ENCODE results near the gene ENG.
A peak's percentile ranks its signal among the peaks of the same experiment; 100 is the strongest.

- no peak for TF ChIP-seq ZBTB21 (tag by site-specific recombination; IDR thresholded peaks at IDR 0.05)
- no peak for TF ChIP-seq ZNF785 (tag by site-specific recombination; IDR thresholded peaks at IDR 0.05)
- TF ChIP-seq ZBTB7A (tag by site-specific recombination; IDR thresholded peaks at IDR 0.05; ENCODE audit: low read depth): no peak
- TF ChIP-seq CTCF (tag by site-specific recombination; IDR thresholded peaks at IDR 0.05): no peak
- TF ChIP-seq ZNF280D (tag by site-specific recombination; IDR thresholded peaks at IDR 0.05): no peak
- no peak for TF ChIP-seq ZNF350 (tag by site-specific recombination; IDR thresholded peaks at IDR 0.05)
- TF ChIP-seq, protein P1, sequence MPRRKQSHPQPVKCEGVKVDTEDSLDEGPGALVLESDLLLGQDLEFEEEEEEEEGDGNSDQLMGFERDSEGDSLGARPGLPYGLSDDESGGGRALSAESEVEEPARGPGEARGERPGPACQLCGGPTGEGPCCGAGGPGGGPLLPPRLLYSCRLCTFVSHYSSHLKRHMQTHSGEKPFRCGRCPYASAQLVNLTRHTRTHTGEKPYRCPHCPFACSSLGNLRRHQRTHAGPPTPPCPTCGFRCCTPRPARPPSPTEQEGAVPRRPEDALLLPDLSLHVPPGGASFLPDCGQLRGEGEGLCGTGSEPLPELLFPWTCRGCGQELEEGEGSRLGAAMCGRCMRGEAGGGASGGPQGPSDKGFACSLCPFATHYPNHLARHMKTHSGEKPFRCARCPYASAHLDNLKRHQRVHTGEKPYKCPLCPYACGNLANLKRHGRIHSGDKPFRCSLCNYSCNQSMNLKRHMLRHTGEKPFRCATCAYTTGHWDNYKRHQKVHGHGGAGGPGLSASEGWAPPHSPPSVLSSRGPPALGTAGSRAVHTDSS (tag by site-specific recombination; IDR thresholded peaks at IDR 0.05): no peak
- TF ChIP-seq HOXA7 (CRISPR knock-in tag; IDR thresholded peaks at IDR 0.05; ENCODE audit: borderline replicate concordance): no peak
- 0 out of 2 replicates have a peak, but pooled peaks have one; percentile 18 for TF ChIP-seq ZBTB20 (tag by site-specific recombination; IDR thresholded peaks at IDR 0.05)
- TF ChIP-seq, protein P2, sequence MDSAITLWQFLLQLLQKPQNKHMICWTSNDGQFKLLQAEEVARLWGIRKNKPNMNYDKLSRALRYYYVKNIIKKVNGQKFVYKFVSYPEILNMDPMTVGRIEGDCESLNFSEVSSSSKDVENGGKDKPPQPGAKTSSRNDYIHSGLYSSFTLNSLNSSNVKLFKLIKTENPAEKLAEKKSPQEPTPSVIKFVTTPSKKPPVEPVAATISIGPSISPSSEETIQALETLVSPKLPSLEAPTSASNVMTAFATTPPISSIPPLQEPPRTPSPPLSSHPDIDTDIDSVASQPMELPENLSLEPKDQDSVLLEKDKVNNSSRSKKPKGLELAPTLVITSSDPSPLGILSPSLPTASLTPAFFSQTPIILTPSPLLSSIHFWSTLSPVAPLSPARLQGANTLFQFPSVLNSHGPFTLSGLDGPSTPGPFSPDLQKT (IDR thresholded peaks at IDR 0.05; ENCODE audit: borderline replicate concordance, low read depth, low read length): no peak
- TF ChIP-seq, protein P3, sequence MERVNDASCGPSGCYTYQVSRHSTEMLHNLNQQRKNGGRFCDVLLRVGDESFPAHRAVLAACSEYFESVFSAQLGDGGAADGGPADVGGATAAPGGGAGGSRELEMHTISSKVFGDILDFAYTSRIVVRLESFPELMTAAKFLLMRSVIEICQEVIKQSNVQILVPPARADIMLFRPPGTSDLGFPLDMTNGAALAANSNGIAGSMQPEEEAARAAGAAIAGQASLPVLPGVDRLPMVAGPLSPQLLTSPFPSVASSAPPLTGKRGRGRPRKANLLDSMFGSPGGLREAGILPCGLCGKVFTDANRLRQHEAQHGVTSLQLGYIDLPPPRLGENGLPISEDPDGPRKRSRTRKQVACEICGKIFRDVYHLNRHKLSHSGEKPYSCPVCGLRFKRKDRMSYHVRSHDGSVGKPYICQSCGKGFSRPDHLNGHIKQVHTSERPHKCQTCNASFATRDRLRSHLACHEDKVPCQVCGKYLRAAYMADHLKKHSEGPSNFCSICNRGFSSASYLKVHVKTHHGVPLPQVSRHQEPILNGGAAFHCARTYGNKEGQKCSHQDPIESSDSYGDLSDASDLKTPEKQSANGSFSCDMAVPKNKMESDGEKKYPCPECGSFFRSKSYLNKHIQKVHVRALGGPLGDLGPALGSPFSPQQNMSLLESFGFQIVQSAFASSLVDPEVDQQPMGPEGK (tag by site-specific recombination; IDR thresholded peaks at IDR 0.05): peak; percentile 90
- TF ChIP-seq ZFP41 (tag by site-specific recombination; IDR thresholded peaks at IDR 0.05; ENCODE audit: borderline replicate concordance): no peak
- TF ChIP-seq ZNF324 (tag by site-specific recombination; IDR thresholded peaks at IDR 0.05): no peak
- no peak for TF ChIP-seq ZNF175 (tag by site-specific recombination; IDR thresholded peaks at IDR 0.05)
Measured at GRCh38 chr9:127770905-127771569, 83.4 kb downstream of the ENG start.

All from HEK293 (cell line).